ENCODE data around the gene DTNB.

DTNB gene

GRCh38 chr2:25566094-25566493 lies 107.3 kb downstream of the DTNB start:
- no peak overlapping the region for H3K4me3 ChIP-seq (ENCODE audit: control insufficient read depth, low read depth, low read length)
- DNase-seq (ENCODE audit: low read depth), result no peak
- TF ChIP-seq, protein P1, sequence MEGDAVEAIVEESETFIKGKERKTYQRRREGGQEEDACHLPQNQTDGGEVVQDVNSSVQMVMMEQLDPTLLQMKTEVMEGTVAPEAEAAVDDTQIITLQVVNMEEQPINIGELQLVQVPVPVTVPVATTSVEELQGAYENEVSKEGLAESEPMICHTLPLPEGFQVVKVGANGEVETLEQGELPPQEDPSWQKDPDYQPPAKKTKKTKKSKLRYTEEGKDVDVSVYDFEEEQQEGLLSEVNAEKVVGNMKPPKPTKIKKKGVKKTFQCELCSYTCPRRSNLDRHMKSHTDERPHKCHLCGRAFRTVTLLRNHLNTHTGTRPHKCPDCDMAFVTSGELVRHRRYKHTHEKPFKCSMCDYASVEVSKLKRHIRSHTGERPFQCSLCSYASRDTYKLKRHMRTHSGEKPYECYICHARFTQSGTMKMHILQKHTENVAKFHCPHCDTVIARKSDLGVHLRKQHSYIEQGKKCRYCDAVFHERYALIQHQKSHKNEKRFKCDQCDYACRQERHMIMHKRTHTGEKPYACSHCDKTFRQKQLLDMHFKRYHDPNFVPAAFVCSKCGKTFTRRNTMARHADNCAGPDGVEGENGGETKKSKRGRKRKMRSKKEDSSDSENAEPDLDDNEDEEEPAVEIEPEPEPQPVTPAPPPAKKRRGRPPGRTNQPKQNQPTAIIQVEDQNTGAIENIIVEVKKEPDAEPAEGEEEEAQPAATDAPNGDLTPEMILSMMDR (IDR thresholded peaks at IDR 0.05; ENCODE audit: control insufficient read depth, insufficient read depth, low read depth, low read length, missing control alignments), result no peak

- no peak for DNase-seq (ENCODE audit: low read depth)
- TF ChIP-seq, protein P1 (IDR thresholded peaks at IDR 0.05; ENCODE audit: control insufficient read depth, insufficient read depth, low read depth, low read length, missing control alignments), result no peak
- no peak overlapping the region for H3K4me3 ChIP-seq (ENCODE audit: control insufficient read depth, low read depth, low read length)
Observed at GRCh38 chr2:25561136-25561850, 112.1 kb downstream of the DTNB start.

- no peak for DNase-seq (ENCODE audit: low read depth)
- TF ChIP-seq, protein P1 (IDR thresholded peaks at IDR 0.05; ENCODE audit: control insufficient read depth, insufficient read depth, low read depth, low read length, missing control alignments), result no peak
- no peak overlapping the region for H3K4me3 ChIP-seq (ENCODE audit: control insufficient read depth, low read depth, low read length)
Observed at GRCh38 chr2:25559148-25559547, 114.2 kb downstream of the DTNB start.

GRCh38 chr2:25558262-25558661 lies 115.1 kb downstream of the DTNB start:
- DNase-seq (ENCODE audit: low read depth), result peak; percentile 35
- no peak overlapping the region for H3K4me3 ChIP-seq (ENCODE audit: control insufficient read depth, low read depth, low read length)
- TF ChIP-seq, protein P1 (IDR thresholded peaks at IDR 0.05; ENCODE audit: control insufficient read depth, insufficient read depth, low read depth, low read length, missing control alignments), result no peak

DNA sequence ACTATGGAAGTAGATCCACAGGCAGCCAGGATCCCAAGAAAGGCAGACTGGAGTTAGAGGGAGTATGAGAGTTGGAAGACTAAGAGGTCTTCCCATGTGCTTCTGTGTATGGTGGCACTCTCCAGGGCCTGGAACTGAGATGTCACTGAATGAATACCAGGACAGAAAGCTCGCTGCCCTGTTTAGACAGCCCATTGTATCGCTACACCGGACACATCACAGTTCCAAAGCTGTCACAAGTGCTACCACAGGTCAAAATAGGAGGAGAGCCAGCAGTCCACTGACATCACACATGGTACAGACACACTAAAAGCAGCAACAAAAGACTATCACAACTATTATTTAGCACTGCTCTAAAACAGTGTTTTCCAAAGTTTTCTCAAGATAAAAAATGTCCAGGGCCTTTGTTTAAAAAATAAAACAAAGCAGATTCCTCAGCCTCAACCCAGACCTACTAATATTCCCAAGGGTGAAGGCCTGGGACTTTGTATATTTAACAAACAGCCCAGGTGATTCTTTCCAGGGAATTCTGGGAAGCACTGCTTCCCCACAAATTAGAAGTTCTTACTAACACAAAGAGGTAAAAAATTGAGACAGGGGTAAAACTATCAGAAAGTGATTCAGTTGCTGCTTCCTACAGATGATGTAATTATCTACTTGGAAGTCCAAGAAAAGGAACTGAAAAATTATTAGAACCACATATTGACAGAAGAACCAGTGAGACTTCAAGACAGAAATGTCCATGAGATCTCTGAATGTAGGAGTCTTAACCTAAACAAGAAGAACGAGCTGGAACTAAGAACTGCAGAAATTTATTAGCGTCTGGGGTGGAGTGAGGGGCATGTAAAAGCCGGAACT lies 116.0 kb downstream of the DTNB start:
- TF ChIP-seq, protein P1 (IDR thresholded peaks at IDR 0.05; ENCODE audit: control insufficient read depth, insufficient read depth, low read depth, low read length, missing control alignments), result no peak
- DNase-seq (ENCODE audit: low read depth), result no peak
- H3K4me3 ChIP-seq (ENCODE audit: control insufficient read depth, low read depth, low read length), result no peak overlapping the region

DNA sequence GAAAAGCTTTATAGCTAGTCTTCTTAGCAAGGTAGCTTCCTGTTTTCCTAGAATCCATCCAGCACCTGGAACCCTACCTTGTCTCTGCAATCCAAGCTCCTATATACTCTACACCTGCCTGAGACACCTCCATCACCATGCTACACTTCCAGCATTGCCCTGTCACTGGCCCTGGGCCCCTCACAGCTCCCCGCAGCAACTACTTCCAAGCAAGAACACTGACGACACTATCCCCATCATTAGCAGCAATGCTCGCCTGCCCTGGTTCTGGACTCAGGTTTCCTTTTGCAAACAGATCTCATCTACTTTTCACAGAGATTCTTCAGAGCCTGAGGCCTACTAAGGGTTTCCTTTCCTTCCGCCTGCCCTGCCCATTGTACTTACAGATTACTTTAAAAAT lies 121.1 kb downstream of the DTNB start:
- no peak for DNase-seq (ENCODE audit: low read depth)
- no peak overlapping the region for H3K4me3 ChIP-seq (ENCODE audit: control insufficient read depth, low read depth, low read length)
- TF ChIP-seq, protein P1 (IDR thresholded peaks at IDR 0.05; ENCODE audit: control insufficient read depth, insufficient read depth, low read depth, low read length, missing control alignments), result no peak
